H1 (cell line): ENCODE data around the gene GCKR. TPM values are rescaled to one million over a fixed set of nuclear protein-coding genes. Genes with fewer than 3 reads are reported as not detected.

Experiments
- KDM4A ChIP-seq: IDR thresholded peaks from one replicate; pipeline ENCODE4 v1.7.1; 2012; ENCODE audit warnings: low read depth, mild to moderate bottlenecking, moderate library complexity, low read length, inconsistent platforms; ENCODE audit not compliant: severe bottlenecking
- KDM5A ChIP-seq: fragments of 200-600 bp; IDR thresholded peaks from 2 replicates; pipeline ENCODE4 v1.7.1; 2012; ENCODE audit warnings: mild to moderate bottlenecking, low read length, inconsistent platforms, mixed read lengths
- PHF8 ChIP-seq: fragments of 200-600 bp; sonication (generic); conservative IDR thresholded peaks from 2 replicates; pipeline ENCODE4 v1.7.1; 2012; ENCODE audit warnings: low read depth, mild to moderate bottlenecking, inconsistent platforms, low read length, moderate library complexity
- RFX5 ChIP-seq: IDR thresholded peaks from 2 replicates; pipeline ENCODE4 v1.6.1; 2011; ENCODE audit warnings: low read depth, low read length, improper control_type of control experiment, borderline replicate concordance
- USF2 ChIP-seq: IDR thresholded peaks from 2 replicates; pipeline ENCODE4 v1.6.1; 2011; ENCODE audit warnings: low read length, improper control_type of control experiment
- polyA plus RNA-seq, 7 experiments: library from polyadenylated mRNA; depleted of rRNA in 3 of 7; stranded (reverse) in 5 of 7; unstranded in 2 of 7; fragments of >200 nt in 5 of 7; fragments of 200-250 nt in 2 of 7; gene quantifications; 1 replicate in 5 of 7; 2 replicates in 1 of 7; 4 replicates in 1 of 7; pipeline versions ENCODE4 v1.2.1 to v1.2.3, GENCODE V29; 2011 to 2013; ENCODE audit warnings: missing spikeins in 2 of 7, mixed read lengths in 2 of 7
- total RNA-seq: library from RNA; stranded (reverse); fragmentation: NEBNext Ultra II Directional; extraction: Animal tissue kit (Norgen Biotek cat#: 25700); gene quantifications from 2 replicates; pipeline ENCODE4 v1.2.1, GENCODE V29; 2021

The GCKR gene
- total and polyA plus RNA-seq, 2 of the 8 experiments (the other 6 are each of a cell fraction or from before 2014, with no cell fraction given): 0.30 to 1.2 TPM

GRCh38 chr2:27461118-27461517 is 35.5 kb upstream of the GCKR start (continued):
- TF ChIP-seq USF2 (no peak), PHF8 (no peak), KDM5A (no peak), RFX5 (no peak), KDM4A (no peak)
